ENCODE results near the gene TRIM4. TPM values are rescaled to one million over a fixed set of nuclear protein-coding genes. Genes with fewer than 3 reads are reported as not detected.

The TRIM4 gene
- total and polyA plus RNA-seq, 9 donors, result 31.7 to 64.8 (median 45.1) TPM

DNA sequence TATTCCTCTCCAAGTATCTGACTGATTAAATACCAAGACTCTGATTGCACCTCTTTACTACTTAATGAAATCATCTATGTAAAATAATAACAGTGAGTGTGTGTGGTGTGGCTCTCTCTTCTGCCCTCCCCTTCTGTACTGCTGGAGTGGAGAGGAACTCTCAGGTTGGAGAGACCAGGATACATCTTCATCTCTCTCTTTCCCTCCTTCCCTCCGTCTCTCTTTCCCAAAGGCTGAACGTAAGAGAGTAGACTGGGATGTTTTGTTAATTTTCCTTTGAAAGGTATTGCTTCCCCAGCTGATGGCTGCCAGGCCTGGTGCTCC is 10.4 kb upstream of the TRIM4 start:
- 16 to 23% (median 21%) methylated on average over 2 of the region's 2 CpGs for WGBS, 3 donors
- H3K4me3 ChIP-seq, result no peak overlapping the region
- H3K9me3 ChIP-seq, result no peaks in the 10 kb centered on the region
- no peaks in the 10 kb centered on the region for H3K36me3 ChIP-seq
- H3K27me3 ChIP-seq, result no peaks in the 10 kb centered on the region
- no peak for TF ChIP-seq CTCF (IDR thresholded peaks at IDR 0.05)
- TF ChIP-seq EP300 (IDR thresholded peaks at IDR 0.05), result no peak
- no peak for TF ChIP-seq POLR2A (IDR thresholded peaks at IDR 0.05)
- DNase-seq, result no peak
- H3K4me1 ChIP-seq (ENCODE audit: insufficient read depth), result no peaks in the 10 kb centered on the region
- intact Hi-C loops (cut with DNase I), result no loop called here
- no peak overlapping the region for H3K27ac ChIP-seq

DNA sequence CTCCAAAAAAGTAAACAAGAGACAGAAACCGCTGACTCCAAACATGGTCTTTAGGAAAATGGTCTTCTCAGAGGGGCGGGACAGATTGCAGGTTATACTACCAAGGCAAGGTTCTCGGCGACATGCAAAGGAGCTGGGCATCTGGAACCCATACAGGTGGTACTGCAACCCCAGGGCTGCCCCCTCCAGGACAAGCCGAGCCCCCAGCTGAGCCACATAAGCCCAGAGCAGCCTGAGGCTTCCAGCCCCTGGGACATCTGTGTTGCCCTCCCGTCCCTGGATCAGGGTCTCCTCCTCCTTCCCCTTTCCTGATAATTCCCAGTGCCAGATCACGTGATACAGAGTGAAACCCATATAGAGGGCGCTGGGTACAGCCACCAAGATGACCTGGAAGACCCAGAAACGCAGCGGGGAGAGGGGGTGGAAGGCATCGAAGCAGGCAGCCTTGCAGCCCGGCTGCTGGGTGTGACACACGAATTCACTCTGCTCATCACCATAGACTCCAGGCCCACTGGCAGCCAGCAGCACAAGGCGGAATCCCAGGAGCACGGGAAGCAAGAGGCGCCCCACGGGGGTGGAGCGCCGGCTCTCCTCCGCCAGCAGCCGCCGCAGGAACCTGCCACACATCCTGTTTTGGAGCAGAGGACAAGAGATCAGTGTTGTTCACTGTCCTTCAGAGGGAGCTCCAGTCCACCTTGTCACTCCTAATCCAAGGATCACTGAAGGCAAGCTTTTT is 9.8 kb upstream of the TRIM4 start, which contains the start of gene GJC3:
GJC3 (minus strand) TSS at position 627 of the 736 bp plus-strand sequence; CDS start at position 627, 0 bp downstream.
- no peaks in the 10 kb centered on the region for H3K4me1 ChIP-seq (ENCODE audit: insufficient read depth)
- intact Hi-C loops (cut with DNase I), result no loop called here
- DNase-seq, result peak in 4 of 5 donors; percentile 14 to 46 (median 24)
- H3K27me3 ChIP-seq, result no peaks in the 10 kb centered on the region
- peak within 1 kb of the TSS; percentile 16 for H3K4me3 ChIP-seq
- 17 to 19% (median 17%) methylated on average over 22 of the region's 22 CpGs for WGBS, 3 donors
- TF ChIP-seq CTCF (IDR thresholded peaks at IDR 0.05) (no peak), POLR2A (IDR thresholded peaks at IDR 0.05) (no peak), EP300 (IDR thresholded peaks at IDR 0.05) (no peak)
- no peaks in the 10 kb centered on the region for H3K9me3 ChIP-seq
- no peak within 1 kb of the TSS for H3K27ac ChIP-seq
- no peaks in the 10 kb centered on the region for H3K36me3 ChIP-seq

DNA sequence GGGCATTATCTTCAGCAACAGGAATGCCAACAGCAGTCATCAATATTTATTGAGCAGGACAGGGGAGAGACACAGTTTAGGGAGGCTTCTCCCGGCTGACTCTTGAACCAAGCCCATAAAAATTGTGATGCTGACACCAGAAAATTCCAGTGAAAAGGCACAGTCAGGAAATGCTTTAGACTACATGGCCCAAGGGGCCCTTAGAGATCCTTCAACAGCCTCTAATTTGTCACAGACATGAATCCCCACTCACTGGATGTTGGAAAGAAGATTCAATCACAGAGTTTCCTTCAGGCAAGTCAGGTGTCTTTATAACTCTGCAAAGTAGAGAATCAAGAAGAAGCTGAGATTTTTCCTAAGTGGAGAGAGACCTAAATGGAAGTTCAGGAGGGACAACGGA is 8.9 kb upstream of the TRIM4 start:
- intact Hi-C loops (cut with DNase I), result no loop called here
- 41 to 49% (median 48%) methylated on average over 2 of the region's 2 CpGs for WGBS, 3 donors
- TF ChIP-seq CTCF (IDR thresholded peaks at IDR 0.05), result no peak
- TF ChIP-seq EP300 (IDR thresholded peaks at IDR 0.05), result no peak
- TF ChIP-seq POLR2A (IDR thresholded peaks at IDR 0.05), result no peak
- no peaks in the 10 kb centered on the region for H3K27me3 ChIP-seq
- no peak for DNase-seq
- H3K4me3 ChIP-seq, result no peak overlapping the region
- H3K9me3 ChIP-seq, result no peaks in the 10 kb centered on the region
- H3K27ac ChIP-seq, result no peak overlapping the region
- H3K4me1 ChIP-seq (ENCODE audit: insufficient read depth), result no peaks in the 10 kb centered on the region
- no peaks in the 10 kb centered on the region for H3K36me3 ChIP-seq

DNA sequence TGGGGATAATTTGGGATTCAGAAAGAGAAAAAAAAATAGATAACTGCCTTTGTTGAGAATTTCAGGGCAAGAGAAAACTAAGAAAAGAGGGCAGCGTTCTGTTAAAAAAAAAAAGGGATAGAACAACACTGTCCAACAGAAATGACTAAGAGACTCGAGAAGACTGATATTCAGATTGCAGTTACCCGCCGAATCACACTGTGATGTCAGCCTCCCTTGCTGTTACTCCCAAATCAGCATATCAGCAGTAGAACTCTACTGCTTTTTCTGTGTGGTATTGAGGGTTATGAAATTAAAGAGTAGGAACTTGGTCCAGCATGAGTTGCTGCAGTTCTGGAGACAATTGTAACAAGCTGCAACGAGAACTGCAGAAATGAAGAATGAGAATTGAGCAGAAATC is 8.2 kb upstream of the TRIM4 start:
- TF ChIP-seq POLR2A (IDR thresholded peaks at IDR 0.05), result no peak
- TF ChIP-seq EP300 (IDR thresholded peaks at IDR 0.05), result no peak
- TF ChIP-seq CTCF (IDR thresholded peaks at IDR 0.05), result no peak
- no peaks in the 10 kb centered on the region for H3K27me3 ChIP-seq
- no peaks in the 10 kb centered on the region for H3K9me3 ChIP-seq
- H3K4me1 ChIP-seq (ENCODE audit: insufficient read depth), result no peaks in the 10 kb centered on the region
- no peak for DNase-seq
- WGBS, 3 donors, result 41 to 48% (median 41%) methylated on average over 5 of the region's 5 CpGs
- H3K4me3 ChIP-seq, result no peak overlapping the region
- H3K36me3 ChIP-seq, result no peaks in the 10 kb centered on the region
- H3K27ac ChIP-seq, result no peak overlapping the region
- intact Hi-C loops (cut with DNase I), result no loop called here
